Stimulated activated CD8-positive, alpha-beta memory T cell treated with anti-CD3 and anti-CD28 coated beads, Interleukin-4, amount 100 ng/mL, for 24 hours (primary cell): ENCODE results near the gene ADCY6.

ENCODE experiments used
- DNase-seq: peaks from one replicate; pipeline ENCODE4 v3.0.0-alpha.2; 2020; ENCODE audit warnings: low read depth

Gene ADCY6

DNA sequence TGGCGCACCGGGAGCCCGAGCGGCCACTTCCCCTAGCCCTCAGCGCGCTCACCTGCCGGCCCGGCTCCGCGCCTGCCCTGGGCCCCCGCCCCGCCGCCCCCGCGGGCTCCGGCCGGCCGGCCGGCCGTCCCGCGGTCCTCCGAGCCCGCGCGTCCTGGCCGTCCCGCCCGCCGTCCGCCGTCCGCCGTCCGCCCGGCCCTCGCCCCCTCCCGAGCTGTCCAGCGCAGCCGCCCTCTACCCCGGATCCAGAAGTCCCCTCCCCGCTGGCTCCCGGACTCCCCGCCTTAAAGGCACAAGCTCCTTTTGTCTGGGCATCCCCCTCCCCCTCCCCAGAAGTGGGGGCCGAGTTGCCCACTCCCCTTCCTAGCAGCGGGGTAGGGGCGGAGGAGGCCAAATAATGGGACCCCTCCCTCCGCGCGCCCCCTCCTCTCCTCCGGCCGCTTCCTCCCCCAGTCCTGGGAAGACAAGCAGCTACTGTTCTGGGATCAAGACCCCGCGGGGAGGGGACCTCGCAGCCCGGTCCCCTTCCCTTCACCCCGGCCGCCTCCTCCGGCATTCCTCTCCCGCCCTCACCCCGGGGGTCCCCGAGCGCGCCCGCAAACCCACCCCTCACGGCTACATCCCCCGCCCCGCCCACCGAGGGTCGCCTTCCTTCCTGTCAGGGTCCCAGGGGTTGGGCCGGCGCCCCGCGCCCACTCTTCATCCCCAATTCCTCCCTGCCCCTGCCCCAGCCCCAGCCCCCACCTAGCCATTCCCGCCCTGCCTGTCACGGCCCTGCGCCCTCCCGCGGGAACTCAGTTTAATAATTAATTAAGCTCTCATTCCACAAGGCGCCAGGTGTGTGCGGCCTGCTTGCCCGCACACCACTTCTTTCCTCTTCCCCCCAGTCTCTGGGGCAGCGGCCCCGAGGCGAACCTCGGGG lies at the start of gene ADCY6:
ADCY6 (minus strand) TSS at position 236 of the 922 bp plus-strand sequence. CDS start 5,655 bp downstream, outside the sequence.
- DNase-seq = no peak

DNA sequence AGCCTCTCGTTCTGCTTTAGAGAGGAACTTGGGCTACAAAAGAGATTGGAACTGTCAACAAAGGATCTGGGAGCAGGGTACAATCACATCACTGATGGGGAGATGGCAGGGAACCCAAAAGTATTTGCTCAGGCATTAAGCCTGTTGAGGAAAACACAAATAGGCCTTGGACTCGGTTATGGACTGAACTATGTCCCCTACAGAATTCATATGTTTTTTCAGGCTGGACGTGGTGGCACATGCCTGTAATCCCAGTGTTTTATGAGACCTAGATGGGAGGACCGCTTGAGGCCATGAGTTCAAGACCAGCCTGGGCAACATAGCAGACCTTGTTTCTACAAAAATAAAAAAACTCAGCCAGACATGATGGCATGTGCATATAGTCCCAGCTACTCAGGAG lies 49.2 kb upstream of the ADCY6 start:
- no peak for DNase-seq

DNA sequence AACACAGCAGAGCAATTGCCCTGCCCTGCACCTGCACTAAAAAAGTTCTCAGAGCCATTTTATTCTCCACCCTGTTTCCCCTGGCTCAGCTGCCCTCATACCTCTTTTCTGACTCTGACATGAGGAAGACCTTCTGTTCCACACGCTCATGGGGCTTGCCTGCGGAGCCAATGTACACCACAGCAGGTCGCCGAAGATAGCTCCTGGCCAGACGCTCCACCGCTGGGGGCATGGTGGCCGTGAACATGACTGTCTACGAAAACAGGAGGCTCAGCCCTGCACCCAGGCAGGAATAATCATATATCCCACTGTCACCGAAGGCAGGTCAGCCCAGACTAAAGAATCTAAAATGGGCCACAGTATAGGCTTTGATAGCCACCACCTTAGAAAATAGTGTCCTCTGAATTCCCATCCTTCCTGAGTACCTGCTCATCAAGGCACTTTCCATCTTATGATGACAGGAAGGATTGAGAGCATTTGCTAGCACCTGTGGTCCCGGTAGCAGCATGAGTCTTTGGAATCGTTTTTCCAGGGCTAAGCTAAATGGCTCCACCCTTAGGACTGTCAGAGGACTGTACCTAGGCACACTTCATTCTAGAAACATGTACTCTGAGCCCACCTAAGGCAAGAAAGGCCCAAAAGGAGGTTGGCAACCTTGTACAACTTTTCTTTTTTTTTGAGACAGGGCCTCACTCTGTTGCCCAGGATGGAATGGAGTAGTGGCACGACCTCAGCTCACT lies 43.6 kb upstream of the ADCY6 start:
- no peak for DNase-seq

DNA sequence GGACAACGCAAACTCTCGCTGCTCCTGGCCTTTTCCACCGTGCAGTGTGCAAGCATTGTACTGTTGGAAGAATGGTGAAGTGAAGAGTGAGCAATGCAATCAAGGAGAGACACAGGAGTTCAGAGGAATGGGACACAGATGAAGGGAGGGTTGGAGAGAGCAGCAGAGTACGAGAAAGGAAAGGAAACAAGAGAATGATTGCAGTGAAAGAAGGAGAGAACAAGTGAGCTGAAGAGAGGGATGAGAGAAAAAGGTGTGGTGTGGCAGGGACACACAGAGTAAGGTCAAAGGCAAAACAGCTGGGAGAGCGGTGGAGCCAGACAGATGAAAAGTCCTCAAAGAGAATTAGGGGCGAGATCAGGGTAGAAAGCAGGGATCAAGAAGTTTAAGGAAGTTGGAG lies 42.4 kb upstream of the ADCY6 start:
- no peak for DNase-seq

DNA sequence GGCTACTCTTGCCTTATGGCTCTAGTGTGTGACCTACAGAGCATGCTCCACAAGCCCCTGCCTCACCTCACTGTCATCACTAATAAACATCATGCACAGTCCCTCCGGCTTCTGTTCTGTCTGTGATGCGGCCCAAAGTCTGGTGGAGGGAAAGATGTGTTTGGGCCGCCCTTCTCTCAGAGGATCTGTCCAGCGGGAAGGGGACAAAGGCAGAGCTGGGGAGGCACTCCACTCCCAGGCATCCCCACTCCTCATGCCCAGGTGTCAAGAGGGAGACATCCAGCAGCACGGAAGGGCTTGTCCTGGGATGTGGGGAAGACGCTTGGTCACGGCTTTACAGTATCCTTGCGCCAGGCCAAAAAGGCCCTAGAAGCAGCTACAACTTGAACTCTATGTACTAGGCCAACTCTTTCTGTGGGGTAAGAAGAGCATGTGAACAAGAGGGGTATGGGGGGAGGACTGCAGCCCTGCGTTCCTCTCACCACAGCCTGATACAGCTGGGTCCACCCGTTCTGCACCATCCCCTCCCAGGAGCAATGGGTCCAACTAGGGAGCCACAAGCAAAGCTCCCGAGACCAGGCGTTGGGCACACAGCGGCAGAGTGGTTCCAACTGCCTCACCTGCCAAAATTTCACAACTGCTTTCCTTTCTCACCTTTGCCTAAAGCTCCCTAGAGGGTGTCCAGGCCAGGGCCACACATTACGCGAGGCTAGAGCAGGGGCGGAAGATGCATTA lies 40.1 kb upstream of the ADCY6 start:
- DNase-seq = no peak

DNA sequence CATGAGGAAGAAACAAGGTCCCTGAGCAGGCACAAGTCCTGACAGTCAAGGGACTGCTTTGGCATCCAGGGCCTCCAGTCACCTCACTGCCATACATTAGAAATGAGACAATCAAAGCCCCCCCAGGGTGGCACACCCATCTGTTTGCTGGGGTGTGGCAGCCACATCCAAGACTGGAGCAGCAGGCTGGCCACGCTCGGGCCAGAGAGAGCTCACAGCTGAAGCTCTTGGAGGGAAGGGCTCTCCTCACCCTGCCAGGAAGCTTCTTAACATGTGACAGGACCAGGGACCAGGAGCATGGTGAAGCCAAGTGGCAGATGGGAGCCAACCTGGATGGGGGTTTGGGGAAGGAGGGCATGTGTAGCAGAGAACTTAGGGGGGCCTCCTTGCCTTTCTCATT lies 39.4 kb upstream of the ADCY6 start:
- no peak for DNase-seq

DNA sequence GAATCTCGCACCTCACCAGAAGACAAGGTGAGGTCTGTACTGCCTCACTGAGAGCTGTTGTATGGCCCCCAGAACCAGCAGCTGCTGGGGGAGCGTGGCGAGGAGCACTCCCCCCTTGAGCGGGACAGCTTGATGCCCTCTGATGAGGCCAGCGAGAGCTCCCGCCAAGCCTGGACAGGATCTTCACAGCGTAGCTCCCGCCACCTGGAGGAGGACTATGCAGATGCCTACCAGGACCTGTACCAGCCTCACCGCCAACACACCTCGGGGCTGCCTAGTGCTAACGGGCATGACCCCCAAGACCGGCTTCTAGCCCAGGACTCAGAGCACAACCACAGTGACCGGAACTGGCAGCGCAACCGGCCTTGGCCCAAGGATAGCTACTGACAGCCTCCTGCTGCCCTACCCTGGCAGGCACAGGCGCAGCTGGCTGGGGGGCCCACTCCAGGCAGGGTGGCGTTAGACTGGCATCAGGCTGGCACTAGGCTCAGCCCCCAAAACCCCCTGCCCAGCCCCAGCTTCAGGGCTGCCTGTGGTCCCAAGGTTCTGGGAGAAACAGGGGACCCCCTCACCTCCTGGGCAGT lies 38.7 kb upstream of the ADCY6 start:
- no peak for DNase-seq

DNA sequence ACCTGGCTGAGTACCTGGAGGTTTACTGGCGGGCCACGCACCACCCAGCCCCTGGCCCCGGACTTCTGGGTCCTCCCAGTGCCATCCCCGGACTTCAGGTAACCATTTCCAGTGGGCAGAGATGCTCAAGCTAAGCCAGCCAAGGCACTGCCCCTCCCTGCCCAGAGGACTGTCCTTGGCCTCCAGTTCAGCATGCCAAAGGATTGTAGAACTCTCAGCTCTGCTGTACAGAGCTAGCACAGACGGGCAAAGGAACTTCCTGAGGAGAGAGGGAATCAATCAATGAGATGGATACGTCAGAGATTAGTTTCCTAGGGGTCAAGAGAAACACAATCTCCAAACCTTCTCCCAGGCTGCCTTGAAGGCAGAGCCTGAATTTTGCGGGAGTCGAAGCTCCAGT lies 38.1 kb upstream of the ADCY6 start:
- DNase-seq = no peak

DNA sequence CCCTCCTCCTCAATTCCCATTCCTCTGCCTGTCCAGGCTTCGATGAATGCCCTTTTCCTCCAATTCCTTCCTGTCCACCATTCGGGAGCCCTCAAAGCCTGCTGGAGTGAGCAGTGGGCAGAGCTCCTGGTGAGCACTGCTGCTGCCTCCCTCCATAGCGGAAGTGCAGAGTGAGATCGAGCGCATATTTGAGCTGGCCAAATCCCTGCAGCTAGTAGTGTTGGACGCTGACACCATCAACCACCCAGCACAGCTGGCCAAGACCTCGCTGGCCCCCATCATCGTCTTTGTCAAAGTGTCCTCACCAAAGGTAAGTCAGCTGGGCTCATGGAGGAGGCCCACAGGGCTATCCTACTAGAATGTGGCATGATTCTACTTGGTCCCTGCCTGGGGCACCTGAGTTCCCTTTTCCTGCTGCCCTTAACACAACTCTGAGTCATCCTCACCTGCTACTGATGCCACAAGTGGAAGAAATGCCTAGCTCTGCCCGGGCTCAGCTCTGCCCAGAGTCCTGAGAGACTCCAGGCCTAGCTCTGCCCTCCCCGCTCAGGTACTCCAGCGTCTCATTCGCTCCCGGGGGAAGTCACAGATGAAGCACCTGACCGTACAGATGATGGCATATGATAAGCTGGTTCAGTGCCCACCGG lies 37.4 kb upstream of the ADCY6 start:
- DNase-seq = no peak

DNA sequence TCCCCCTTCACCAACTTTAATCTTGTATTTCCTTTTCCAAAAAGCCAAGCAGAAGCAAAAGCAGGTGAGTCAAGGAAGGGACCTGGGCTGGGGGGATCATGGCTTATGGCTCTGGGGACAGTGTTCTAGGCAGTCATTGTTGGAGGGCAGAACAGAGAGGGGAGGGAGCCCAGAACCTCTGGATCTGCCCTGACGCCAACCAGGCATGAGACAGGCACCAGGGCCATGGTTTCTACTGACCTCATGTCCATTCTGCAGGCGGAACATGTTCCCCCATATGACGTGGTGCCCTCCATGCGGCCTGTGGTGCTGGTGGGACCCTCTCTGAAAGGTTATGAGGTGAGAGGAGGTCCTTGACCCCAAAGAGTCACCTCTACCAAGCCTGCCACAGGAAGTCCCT lies 36.0 kb upstream of the ADCY6 start:
- no peak for DNase-seq

DNA sequence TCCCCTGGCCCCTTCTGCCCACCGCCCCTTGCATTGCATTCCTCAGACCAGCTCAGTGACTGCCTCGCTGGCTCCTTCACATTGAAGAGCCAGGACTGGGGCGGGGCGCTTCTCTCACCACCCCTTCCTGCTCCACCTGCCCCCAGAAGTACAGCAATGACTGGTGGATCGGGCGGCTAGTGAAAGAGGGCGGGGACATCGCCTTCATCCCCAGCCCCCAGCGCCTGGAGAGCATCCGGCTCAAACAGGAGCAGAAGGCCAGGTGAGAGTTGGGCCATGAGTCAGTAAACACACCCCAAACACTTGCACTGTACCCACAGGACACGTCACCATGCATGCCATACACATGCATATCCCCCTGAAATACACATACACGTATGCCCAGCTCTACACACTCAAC lies 35.2 kb upstream of the ADCY6 start:
- DNase-seq = no peak

DNA sequence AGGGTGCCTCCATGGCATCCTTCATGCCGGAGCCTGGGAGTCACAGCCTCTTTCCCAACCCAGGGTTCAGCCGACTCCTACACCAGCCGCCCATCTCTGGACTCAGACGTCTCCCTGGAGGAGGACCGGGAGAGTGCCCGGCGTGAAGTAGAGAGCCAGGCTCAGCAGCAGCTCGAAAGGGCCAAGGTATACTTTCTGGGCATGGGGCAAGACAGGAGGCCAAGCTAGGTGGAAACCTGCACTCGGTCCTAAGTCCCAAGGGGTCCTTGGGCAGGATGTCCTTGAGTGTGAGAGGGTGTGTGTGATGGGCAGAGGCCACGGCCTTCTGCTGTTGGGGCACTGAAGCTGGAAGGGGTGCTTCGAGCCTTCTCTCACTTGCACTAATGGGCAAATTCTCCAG lies 34.4 kb upstream of the ADCY6 start:
- no peak for DNase-seq

DNA sequence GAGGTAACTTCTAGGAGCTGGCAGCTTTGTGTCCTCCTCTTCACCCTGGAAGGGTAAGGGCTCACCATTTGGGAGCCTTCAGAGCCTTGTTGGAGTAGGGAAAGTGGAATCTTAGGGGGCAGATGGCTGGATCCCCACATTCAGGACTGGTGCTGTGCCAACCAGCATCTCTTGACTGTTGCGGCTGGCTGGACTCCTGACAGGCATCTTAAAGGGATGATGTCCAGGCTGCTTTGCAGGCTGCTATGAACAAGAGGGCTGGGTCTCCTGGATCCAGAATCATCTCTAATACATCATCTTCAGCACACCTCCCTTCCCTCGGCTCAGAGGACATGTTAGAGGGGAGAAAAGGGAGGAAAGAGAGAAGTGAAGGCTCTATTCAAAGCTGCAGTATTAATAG lies 33.8 kb upstream of the ADCY6 start:
- DNase-seq = no peak

DNA sequence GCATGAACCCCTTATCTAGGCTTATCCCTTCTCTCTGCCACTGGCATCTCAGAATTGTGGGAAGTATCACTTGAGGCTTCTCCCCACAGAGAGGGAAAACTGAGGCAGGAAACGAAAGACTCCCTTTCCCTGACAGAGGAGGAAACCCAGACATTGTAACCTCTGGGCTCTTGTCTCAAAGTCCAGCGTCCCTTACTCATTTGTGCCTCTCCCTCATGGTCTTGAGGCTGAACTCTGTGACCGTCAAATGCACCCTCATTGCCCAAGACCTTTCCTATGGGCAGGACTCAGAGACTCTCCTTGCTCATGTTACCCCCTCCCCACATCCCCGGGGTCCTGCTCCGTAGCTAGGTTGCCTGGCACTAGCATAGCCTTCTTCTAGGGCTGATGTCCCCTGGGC lies 33.2 kb upstream of the ADCY6 start:
- DNase-seq = no peak

DNA sequence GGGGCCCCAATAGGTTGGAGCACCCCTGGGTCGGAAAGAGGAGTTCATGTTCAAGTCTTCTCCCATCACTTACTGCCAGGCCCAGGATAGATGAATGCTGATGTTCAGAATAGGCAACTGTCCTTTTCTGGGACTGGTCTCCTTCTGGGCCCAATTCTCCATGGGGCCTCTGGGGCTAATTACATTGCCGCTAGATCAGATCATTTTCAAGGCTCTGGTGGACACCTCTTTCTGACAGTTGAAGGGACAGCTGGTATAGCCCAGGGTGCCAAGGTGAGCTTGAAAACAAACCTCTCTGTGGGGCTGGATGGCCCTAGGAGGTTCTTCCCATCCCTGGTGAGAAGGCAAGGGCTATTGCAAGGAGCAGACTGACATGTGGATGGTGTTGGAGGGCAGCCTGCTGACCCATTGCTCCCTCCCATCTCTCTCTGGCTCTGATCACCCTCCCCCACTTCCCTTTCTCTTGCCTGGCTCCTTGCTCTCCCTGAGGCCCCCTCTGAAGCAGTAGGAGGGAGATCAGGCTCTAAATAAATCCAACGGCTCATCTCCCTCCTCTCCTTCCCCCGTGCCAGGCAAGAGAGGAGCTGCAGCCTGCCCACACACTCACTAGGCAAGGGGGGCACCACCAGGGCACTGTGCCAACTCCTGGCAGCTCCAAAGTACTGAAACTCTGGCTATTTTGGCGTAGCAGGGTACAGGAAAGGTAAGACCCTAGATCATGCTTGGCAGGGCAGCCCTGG lies 31.3 kb upstream of the ADCY6 start:
- DNase-seq = no peak

DNA sequence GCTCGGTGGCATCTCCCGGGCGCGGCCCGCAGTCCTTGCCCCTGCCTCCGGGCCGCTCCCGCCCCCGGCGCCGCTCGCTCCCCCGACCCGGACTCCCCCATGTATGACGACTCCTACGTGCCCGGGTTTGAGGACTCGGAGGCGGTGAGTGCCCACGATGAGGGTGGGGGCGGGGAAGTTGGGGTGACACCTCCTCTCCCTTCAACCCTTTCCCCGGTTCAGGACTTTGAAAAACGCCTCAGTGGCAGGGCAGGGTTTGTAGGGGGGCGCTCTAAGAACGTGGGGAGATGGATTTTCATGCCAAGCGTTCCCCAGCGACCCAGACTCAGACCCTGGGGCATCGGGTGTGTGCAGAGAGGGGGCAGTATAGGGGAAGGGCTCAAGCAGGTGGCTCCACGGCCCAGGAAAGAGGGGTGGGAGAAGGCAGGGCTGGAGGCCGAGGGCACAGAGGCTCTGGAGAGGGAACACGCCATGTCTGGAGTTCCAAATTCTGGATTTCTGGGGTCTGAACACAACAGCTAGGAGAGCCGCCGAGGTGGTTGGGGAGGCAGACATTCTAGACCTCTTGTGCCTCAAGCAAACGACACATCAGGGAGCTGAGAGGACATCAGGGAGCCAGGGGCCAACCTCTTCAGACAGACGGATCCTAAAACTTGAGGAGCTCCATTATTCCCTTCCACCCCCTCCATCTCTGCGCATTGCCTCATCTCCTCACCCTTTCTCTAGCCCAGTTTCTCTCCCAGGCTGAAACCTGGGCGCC lies 30.1 kb upstream of the ADCY6 start:
- DNase-seq = no peak

DNA sequence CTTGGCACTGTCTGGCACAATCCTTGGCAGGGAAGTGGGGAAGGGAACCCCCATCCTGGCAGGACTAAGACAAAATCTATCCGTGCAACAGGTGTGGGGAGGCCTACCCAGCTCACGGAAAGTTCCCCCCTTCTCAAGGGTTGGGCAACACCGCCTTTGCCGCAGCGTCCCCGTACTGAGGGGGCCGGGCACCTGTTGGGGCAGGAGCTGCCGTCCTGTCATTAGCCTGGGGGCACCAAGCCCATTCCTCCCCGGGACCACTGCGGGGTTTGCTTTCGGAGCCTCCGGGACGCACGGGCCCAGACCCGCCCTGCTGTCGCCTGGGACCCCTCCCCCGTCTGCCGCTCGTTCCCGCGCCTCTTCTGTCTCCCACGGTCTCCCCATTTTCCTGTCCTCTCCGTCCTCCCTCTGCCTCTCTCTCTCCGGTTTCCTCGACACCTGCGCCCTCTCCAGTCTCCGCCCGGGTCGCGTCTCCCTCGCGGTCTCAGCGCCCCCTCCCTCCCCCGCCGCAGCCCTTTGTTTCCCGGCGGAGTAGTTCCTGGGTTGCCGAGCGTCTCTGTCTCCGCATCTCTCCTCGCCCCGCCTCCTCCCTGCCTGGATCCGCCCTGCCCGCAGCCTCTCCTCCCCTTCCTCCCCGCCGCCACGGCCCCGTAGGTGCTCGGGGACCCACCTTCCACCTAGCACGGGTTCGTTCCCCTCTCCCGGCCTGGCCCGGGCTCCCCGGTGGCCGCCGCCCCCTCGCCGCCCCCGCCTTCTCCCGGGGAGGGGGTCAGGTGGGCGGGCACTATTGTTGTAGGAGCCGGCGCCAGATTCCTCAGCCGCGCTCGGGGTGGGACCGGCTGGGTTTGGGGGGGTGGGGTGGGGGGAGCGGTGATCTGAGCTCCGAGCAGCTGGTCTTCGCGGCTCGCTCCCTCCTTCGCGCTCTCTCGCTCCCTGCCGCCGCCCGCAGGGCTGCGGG lies 29.3 kb upstream of the ADCY6 start, which contains the start of gene CACNB3:
CACNB3 (plus strand) TSS at position 624 of the 958 bp plus-strand sequence. CDS start 434 bp downstream, outside the sequence.
- peak; percentile 66 for DNase-seq

DNA sequence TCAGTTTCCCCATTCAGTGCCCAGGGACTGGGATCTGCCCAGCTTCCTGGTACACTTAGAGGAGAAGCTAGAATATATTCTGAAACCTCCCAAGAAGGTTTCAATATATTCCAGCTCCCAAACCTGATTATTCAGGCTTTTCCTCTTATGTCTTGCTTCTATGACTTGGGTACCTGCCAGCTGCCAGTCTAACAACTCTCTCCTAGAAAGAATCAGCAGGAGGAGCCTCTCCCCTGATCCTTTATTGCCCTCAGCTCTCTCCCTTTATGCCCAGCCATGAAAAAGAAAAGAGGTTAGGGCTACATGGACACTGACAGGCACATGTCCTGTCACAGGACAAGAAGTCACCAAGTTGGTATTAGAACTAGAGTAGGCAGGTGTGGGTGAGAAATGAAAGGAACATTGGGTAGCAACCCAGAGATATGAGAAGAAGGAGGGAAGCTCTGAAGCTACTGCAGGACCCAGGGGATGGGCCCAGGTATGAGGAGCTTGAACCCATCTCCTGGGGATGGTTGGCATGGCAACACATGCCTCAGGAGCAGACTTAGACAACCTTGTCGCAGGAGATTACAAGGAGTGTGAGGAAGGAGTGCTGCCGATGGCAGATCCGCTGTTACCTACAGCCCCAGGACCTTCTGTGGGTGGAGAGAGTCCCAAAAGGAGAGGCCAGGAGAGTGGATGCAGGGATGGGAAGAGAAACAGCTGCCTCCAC lies 27.4 kb upstream of the ADCY6 start:
- no peak for DNase-seq
